Measurements from ENCODE around the gene BCAS1.

Gene BCAS1

GRCh38 chr20:53935344-53936084, 134.9 kb downstream of the BCAS1 start:
- TF ChIP-seq GATA3 (IDR thresholded peaks at IDR 0.05; ENCODE audit: low read depth, low read length) (no peak), GATA2 (IDR thresholded peaks at IDR 0.05; ENCODE audit: low read depth, low read length) (no peak)

GRCh38 chr20:53934421-53935343, 135.7 kb downstream of the BCAS1 start:
- TF ChIP-seq GATA2 (IDR thresholded peaks at IDR 0.05; ENCODE audit: low read depth, low read length), result no peak
- no peak for TF ChIP-seq GATA3 (IDR thresholded peaks at IDR 0.05; ENCODE audit: low read depth, low read length)

GRCh38 chr20:53933232-53933846, 137.1 kb downstream of the BCAS1 start:
- TF ChIP-seq GATA3 (IDR thresholded peaks at IDR 0.05; ENCODE audit: low read depth, low read length), result no peak
- TF ChIP-seq GATA2 (IDR thresholded peaks at IDR 0.05; ENCODE audit: low read depth, low read length), result no peak

GRCh38 chr20:53931597-53931996, 138.8 kb downstream of the BCAS1 start:
- no peak for TF ChIP-seq GATA3 (IDR thresholded peaks at IDR 0.05; ENCODE audit: low read depth, low read length)
- no peak for TF ChIP-seq GATA2 (IDR thresholded peaks at IDR 0.05; ENCODE audit: low read depth, low read length)

- TF ChIP-seq GATA2 (IDR thresholded peaks at IDR 0.05; ENCODE audit: low read depth, low read length) (no peak), GATA3 (IDR thresholded peaks at IDR 0.05; ENCODE audit: low read depth, low read length) (no peak)
Observed at GRCh38 chr20:53930651-53931504, 139.5 kb downstream of the BCAS1 start.

GRCh38 chr20:53929974-53930650, 140.3 kb downstream of the BCAS1 start:
- TF ChIP-seq GATA2 (IDR thresholded peaks at IDR 0.05; ENCODE audit: low read depth, low read length) (no peak), GATA3 (IDR thresholded peaks at IDR 0.05; ENCODE audit: low read depth, low read length) (no peak)

GRCh38 chr20:53929399-53929798, 141.0 kb downstream of the BCAS1 start:
- TF ChIP-seq GATA3 (IDR thresholded peaks at IDR 0.05; ENCODE audit: low read depth, low read length) (no peak), GATA2 (IDR thresholded peaks at IDR 0.05; ENCODE audit: low read depth, low read length) (no peak)

- TF ChIP-seq GATA2 (IDR thresholded peaks at IDR 0.05; ENCODE audit: low read depth, low read length) (no peak), GATA3 (IDR thresholded peaks at IDR 0.05; ENCODE audit: low read depth, low read length) (no peak)
Observed at GRCh38 chr20:53927990-53928389, 142.4 kb downstream of the BCAS1 start.

GRCh38 chr20:53926428-53927028, 143.9 kb downstream of the BCAS1 start:
- TF ChIP-seq GATA3 (IDR thresholded peaks at IDR 0.05; ENCODE audit: low read depth, low read length) (no peak), GATA2 (IDR thresholded peaks at IDR 0.05; ENCODE audit: low read depth, low read length) (no peak)

- TF ChIP-seq GATA2 (IDR thresholded peaks at IDR 0.05; ENCODE audit: low read depth, low read length) (no peak), GATA3 (IDR thresholded peaks at IDR 0.05; ENCODE audit: low read depth, low read length) (no peak)
Observed at GRCh38 chr20:53925651-53926401, 144.6 kb downstream of the BCAS1 start.

GRCh38 chr20:53923566-53924369, 146.6 kb downstream of the BCAS1 start:
- TF ChIP-seq GATA3 (IDR thresholded peaks at IDR 0.05; ENCODE audit: low read depth, low read length), result no peak
- TF ChIP-seq GATA2 (IDR thresholded peaks at IDR 0.05; ENCODE audit: low read depth, low read length), result no peak

Data from SH-SY5Y (cell line).